Activated gamma-delta T cell (primary cell): Measurements from ENCODE around the gene PDIA6.
"Not testable (repeated sequence)": the region's sequence is repeated elsewhere in the genome, so short reads cannot be mapped to it uniquely, and the experiment has no call there.

ENCODE experiments used
- DNase-seq: peaks from one replicate; lab custom pipeline; 2025; lab: John Stamatoyannopoulos, UW

Gene PDIA6

GRCh38 chr2:10833021-10833420, 20.4 kb upstream of the PDIA6 start:
- DNase-seq = no peak

- DNase-seq = peak; percentile 18
These were observed 19.8 kb upstream of the PDIA6 start for GRCh38 chr2:10832203-10832936.

- DNase-seq = no peak
These were observed 18.9 kb upstream of the PDIA6 start for GRCh38 chr2:10831400-10831985.

DNA sequence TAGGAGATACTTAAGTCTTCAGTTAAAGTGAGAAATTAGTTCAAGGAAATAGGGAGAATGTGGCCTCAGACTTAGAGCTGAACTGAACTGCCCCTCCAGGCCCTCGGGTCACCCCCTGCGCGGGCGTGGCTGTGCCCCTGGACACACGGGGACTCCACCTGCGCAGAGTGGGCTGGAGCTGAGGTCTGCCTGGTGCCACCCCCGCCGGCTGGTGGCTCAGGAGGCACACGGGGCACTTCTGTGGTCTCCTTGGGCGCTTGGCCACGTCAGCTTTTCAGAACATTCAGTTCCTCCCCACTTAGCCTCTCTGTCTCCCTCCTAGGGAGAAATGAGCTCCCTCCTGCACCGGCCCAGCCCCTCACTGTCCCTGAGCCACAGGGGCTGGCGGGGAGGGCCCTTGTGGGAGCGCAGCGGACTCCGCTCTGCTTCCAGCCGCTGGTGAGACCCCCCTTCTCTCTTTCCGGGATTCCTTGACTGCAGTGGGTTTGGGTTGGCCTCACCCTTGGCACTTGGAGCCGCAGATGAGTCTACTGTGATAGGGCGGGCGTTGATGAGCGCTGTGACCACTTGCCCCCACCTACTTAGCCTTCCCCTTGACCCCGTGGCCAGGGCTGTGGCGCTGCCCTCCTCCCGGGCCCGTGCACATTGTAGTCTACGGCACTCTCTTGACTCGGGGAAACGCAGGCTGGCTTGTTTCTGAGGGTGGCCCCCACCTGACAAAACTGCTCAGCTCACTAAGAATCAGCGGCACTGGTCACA, 18.2 kb upstream of the PDIA6 start:
- no peak for DNase-seq

- DNase-seq = no peak
These were observed 17.6 kb upstream of the PDIA6 start for GRCh38 chr2:10830203-10830602.

DNA sequence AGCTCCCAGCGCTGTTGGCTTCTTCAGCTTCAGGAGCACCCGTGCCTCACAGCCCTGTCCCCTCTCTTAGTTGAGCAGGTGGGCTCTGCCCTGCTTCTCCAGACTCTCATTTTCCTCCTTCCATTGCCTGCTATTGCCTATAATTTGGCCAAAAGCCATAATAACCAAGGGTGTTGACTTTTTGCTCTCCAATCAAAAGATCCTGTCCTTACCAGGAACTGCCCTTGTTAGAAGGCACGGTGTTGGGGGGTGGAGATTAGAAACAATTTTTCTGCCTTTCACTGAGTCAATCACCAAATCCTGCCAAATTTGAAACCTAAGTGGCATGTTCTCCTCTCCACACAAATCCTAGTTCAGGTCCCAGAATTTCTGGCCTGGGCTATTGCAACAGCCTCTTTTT, 16.7 kb upstream of the PDIA6 start:
- no peak for DNase-seq

- DNase-seq = no peak
These were observed 15.8 kb upstream of the PDIA6 start for GRCh38 chr2:10828346-10828745.

GRCh38 chr2:10826625-10827024, 14.0 kb upstream of the PDIA6 start:
- DNase-seq = no peak

- no peak for DNase-seq
These were observed 13.4 kb upstream of the PDIA6 start for GRCh38 chr2:10826026-10826425.

GRCh38 chr2:10824191-10824590, 11.6 kb upstream of the PDIA6 start:
- DNase-seq = no peak

- DNase-seq = no peak
These were observed 8.6 kb upstream of the PDIA6 start for GRCh38 chr2:10820978-10821695.

GRCh38 chr2:10820562-10820961, 8.0 kb upstream of the PDIA6 start:
- DNase-seq = no peak

GRCh38 chr2:10819714-10820314, 7.2 kb upstream of the PDIA6 start:
- no peak for DNase-seq

DNA sequence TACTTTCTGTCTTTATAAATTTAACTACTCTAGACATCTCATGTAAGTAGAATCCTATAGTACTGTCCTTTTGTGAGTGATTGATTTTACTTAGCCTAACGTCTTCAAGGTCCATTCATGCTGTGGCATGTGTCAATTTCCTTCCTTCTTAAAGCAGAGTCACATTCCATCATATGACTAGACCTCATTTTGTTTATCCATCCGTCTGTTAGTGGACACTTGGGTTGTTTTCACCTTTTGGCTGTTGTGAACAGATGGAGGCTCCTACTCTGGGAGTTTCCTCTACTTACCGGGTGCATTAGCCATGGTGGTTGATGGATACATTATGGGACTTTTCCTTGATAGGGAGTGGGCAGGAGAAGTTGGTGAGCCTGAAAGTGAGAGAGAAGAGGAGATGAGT, 6.4 kb upstream of the PDIA6 start:
- no peak for DNase-seq

DNA sequence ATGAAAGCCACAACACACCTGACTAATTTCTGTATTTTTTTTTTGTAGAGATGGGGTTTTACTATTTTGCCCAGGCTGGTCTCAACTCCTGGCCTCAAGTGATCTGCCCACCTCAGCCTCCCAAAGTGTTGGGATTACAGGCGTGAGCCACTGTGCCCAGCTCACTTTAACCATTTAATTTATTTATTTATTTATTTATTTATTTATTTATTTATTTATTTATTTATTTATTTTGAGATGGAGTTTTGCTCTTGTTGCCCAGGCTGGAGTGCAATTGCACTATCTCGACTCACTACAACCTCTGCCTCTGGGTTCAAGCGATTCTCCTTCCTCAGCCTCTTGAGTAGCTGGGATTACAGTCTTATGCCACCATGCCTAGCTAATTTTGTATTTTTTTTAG, 5.7 kb upstream of the PDIA6 start:
- DNase-seq = not testable (repeated sequence)

DNA sequence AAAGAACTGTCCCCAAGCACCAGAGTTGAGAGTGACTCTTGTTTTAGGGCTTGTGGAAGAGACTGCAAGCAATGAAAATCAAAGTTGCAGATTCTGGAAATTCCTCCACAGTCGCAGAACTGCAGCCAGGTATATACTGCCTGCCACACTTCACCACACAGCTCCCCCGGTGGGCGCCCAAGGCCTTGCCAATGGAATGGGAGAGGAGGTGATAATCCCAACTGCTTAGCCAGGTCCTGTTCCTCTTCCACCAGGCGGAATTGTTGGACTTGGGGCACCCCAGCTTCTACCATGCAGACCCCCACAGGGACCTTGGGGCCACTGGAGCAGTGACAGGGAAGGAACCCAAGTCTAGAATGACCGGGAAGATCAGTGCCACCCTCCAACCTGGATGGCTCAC, 4.8 kb upstream of the PDIA6 start:
- no peak for DNase-seq

DNA sequence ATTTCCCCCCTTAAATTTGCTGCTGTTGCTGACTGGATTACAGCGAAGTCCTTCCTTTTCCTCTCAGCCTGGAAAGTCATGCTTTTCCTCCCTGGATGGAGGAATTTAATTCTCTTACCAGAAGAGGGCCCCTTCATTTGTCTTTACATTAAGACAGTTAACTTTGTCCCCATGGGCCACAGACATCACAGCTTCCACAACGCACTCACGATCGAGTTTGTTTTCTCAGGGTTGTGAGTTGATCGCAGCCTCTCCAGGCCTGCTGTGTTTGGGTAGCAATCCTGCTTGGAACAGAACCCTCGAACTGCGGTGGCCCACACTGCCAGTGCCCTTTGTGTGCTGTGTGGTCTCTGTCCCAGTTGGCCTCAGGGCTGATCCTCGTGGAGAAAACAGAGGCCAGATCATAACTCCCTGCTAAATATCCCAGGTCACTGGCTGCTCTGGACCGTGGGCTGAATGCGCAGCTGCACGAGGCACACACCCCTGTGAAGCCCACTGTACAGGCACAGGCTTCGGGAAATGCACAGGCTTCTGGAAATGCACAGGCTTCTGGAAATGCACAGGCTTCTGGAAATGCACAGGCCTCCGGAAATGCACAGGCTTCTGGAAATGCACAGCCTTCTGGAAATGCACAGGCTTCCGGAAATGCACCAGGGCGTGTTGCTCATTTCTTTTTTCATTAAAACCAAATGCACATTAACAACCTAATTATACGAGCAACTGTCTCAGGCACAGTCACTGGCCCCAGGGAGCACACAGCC, 2.2 kb upstream of the PDIA6 start:
- no peak for DNase-seq

GRCh38 chr2:10814142-10814541, 1.6 kb upstream of the PDIA6 start:
- DNase-seq = no peak

DNA sequence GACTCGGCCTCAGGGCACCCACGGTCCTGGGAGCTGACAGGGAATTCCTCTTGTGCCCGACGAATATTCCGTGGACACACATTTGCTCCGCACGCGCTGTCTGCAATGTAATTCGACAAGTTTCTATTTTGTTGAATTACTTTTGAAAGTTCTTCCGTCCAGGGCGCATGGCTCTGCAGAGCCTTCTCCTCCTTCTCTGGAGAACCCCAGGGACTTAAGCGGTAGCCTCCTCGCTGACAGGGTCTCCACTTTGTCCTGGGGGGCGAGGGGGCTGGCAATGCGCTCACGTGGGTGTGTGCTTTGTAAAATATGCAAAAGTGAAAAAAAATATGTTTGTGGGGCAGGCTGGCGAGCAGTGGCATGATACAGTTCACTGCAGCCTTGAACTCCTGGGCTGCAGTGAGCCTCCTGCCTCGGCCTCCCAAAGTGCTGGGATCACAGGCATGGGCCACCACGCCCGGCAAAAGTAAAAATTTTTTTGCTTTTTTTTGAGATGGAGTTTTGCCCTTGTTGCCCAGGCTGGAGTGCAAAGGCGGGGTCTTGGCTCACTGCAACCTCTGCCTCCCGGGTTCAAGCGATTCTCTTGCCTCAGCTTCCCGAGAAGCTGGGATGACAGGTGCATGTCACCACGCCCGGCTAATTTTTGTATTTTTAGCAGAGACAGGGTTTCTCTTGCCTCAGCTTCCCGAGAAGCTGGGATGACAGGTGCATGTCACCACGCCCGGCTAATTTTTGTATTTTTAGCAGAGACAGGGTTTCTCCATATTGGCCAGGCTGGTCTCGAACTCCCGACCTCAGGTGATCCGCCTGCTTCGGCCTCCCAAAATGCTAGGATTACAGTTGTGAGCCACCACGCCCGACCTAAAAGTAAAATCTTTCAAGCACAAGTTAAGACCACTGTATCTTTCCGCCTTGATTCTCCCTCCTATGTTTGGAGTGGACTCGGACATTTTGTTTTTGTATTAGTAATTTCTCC, 866 bp upstream of the PDIA6 start:
- DNase-seq = not testable (repeated sequence)

GRCh38 chr2:10811517-10811916, 1.1 kb downstream of the PDIA6 start:
- no peak for DNase-seq
